ENCODE data around the gene CHRND. TPM values are rescaled to one million over a fixed set of nuclear protein-coding genes. Genes with fewer than 3 reads are reported as not detected.
A peak's percentile ranks its signal among the peaks of the same experiment; 100 is the strongest.

CHRND gene
- polyA plus RNA-seq, 3 donors, result not detected

DNA sequence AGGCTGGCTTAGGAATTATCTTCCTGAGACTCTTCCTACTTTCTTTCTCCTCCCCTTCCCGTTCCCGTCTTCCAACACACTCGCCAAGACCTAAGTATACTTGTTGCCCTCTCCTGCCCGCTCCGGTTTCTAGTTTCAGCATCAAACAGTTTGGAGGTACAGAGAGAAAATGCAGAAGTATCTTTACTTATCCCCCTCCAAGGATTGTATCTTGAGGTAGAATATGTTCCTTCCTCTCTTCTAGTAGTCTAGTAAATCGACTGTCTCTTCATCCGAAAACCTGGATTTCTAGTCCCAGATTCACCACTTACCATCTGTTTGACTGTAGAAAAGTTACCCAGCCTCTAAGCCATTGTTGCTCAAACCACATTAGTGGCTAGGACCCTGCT is 25.3 kb downstream of the CHRND start:
- H3K9me3 Mint-ChIP-seq, result no peaks in the 10 kb centered on the region
- Histone ChIP-seq H3K36me3 (replicated peaks in 1 of 2; ENCODE audit: control insufficient read depth in 1 of 2, insufficient read depth in 2 of 2, low read length in 2 of 2) (peaks cover 3 to 41% of the 10 kb centered on the region in 2 donors), H3K79me2 (ENCODE audit: insufficient read depth, low read length) (peaks cover 86% of the 10 kb centered on the region), H2AFZ (ENCODE audit: insufficient read depth, low read depth, low read length, poor library complexity, severe bottlenecking) (peak overlapping the region; percentile 88), H3K4me3 (replicated peaks in 1 of 3; ENCODE audit: low read depth in 2 of 3, low read length in 3 of 3) (peak overlapping the region; percentile 64 to 88 (median 74)), H3K27ac (ENCODE audit: low read depth in 1 of 2, low read length in 2 of 2) (peak overlapping the region; percentile 94), H3K9ac (ENCODE audit: insufficient read depth, low read length, poor library complexity, severe bottlenecking) (peak overlapping the region; percentile 97), H3K27me3 (ENCODE audit: control insufficient read depth in 2 of 2, insufficient read depth in 2 of 2, low read length in 2 of 2) (no peaks in the 10 kb centered on the region), H4K20me1 (ENCODE audit: insufficient read depth, low read length) (peaks cover 63% of the 10 kb centered on the region), H3K4me2 (replicated peaks; ENCODE audit: extremely low read depth, low read length, poor library complexity, severe bottlenecking) (peak overlapping the region; percentile 94), H3K4me1 (ENCODE audit: control insufficient read depth in 1 of 2, insufficient read depth in 2 of 2, low read length in 2 of 2) (peaks cover 40 to 55% of the 10 kb centered on the region in 2 donors), H3K9me3 (replicated peaks in 1 of 2; ENCODE audit: control insufficient read depth in 1 of 2, insufficient read depth in 1 of 2, low read length in 2 of 2) (no peaks in the 10 kb centered on the region)
- no CpG with 5 or more reads among the region's 7 CpGs for WGBS (ENCODE audit: insufficient coverage)
- TF ChIP-seq, protein P1, sequence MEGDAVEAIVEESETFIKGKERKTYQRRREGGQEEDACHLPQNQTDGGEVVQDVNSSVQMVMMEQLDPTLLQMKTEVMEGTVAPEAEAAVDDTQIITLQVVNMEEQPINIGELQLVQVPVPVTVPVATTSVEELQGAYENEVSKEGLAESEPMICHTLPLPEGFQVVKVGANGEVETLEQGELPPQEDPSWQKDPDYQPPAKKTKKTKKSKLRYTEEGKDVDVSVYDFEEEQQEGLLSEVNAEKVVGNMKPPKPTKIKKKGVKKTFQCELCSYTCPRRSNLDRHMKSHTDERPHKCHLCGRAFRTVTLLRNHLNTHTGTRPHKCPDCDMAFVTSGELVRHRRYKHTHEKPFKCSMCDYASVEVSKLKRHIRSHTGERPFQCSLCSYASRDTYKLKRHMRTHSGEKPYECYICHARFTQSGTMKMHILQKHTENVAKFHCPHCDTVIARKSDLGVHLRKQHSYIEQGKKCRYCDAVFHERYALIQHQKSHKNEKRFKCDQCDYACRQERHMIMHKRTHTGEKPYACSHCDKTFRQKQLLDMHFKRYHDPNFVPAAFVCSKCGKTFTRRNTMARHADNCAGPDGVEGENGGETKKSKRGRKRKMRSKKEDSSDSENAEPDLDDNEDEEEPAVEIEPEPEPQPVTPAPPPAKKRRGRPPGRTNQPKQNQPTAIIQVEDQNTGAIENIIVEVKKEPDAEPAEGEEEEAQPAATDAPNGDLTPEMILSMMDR (IDR thresholded peaks at IDR 0.05), result no peak
- peaks cover 26 to 52% of the 10 kb centered on the region in 2 donors for H3K36me3 Mint-ChIP-seq
- H3K4me1 Mint-ChIP-seq, result peaks cover 65% of the 10 kb centered on the region
- peak overlapping the region; percentile 96 to 97 for H3K4me3 Mint-ChIP-seq
- intact Hi-C loops (cut with micrococcal nuclease), result loop anchor here (2.0 to 10.0 kb wide), 3 partner anchors 144 to 1086 kb away; partner anchors contain the start of genes GIGYF2 (in 2 of the 2) and NCL (in 1 of the 2)
- peak in 2 of 3 donors; percentile 5 to 30 for DNase-seq
- peaks cover 0 to 1% (median 0%) of the 10 kb centered on the region in 3 donors for H3K27me3 Mint-ChIP-seq (ENCODE audit: low read depth in 3 of 3)
- H3K27ac Mint-ChIP-seq, result peak overlapping the region; percentile 95 to 98 (median 96)

DNA sequence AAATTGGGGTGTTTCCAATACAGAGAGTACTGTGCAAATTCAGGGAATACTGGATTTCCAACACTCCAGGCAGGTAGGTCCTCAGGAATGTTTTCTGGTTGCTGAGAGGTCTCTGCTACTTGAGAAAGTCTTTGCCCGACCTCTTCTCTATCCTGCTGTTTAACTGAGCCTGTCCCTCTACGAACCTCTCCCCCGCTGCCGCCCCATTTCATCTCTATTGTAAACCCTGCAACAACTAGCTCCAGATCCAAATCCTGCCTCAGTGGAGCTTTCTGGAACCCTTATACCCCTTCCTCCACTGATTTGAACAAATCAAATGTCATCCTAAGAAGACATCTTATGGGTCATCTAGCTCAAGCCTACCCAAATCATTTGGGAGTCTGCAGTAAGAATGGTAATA is 25.8 kb downstream of the CHRND start:
- H3K27me3 Mint-ChIP-seq (ENCODE audit: low read depth in 3 of 3), result peaks cover 0 to 1% (median 0%) of the 10 kb centered on the region in 3 donors
- H3K27ac Mint-ChIP-seq, result peak overlapping the region in 6 of 7 donors; percentile 26 to 98 (median 96)
- H4K20me1 ChIP-seq (ENCODE audit: insufficient read depth, low read length), result peaks cover 63% of the 10 kb centered on the region
- H3K27ac ChIP-seq (ENCODE audit: low read depth in 1 of 2, low read length in 2 of 2), result peak overlapping the region in 1 of 2 donors; percentile 94
- peak overlapping the region; percentile 96 to 97 for H3K4me3 Mint-ChIP-seq
- peaks cover 60% of the 10 kb centered on the region for H3K4me1 Mint-ChIP-seq
- peak overlapping the region; percentile 97 for H3K9ac ChIP-seq (ENCODE audit: insufficient read depth, low read length, poor library complexity, severe bottlenecking)
- H3K36me3 ChIP-seq (replicated peaks in 1 of 2; ENCODE audit: control insufficient read depth in 1 of 2, insufficient read depth in 2 of 2, low read length in 2 of 2), result peaks cover 8 to 43% of the 10 kb centered on the region in 2 donors
- H3K4me3 ChIP-seq (replicated peaks in 1 of 3; ENCODE audit: low read depth in 2 of 3, low read length in 3 of 3), result peak overlapping the region in 2 of 3 experiments; percentile 64 to 88
- TF ChIP-seq, protein P1 (IDR thresholded peaks at IDR 0.05), result no peak
- H3K4me2 ChIP-seq (replicated peaks; ENCODE audit: extremely low read depth, low read length, poor library complexity, severe bottlenecking), result peak overlapping the region; percentile 94
- peaks cover 29 to 54% of the 10 kb centered on the region in 2 donors for H3K36me3 Mint-ChIP-seq
- H3K79me2 ChIP-seq (ENCODE audit: insufficient read depth, low read length), result peaks cover 86% of the 10 kb centered on the region
- 100% methylated on average over 4 of the region's 4 CpGs for WGBS (ENCODE audit: insufficient coverage)
- intact Hi-C loops (cut with micrococcal nuclease), result loop anchor here (2.0 to 10.0 kb wide), 3 partner anchors 143 to 1087 kb away; partner anchors contain the start of genes GIGYF2 (in 2 of the 2) and NCL (in 1 of the 2)
- no peak overlapping the region for H2AFZ ChIP-seq (ENCODE audit: insufficient read depth, low read depth, low read length, poor library complexity, severe bottlenecking)
- peaks cover 34 to 50% of the 10 kb centered on the region in 2 donors for H3K4me1 ChIP-seq (ENCODE audit: control insufficient read depth in 1 of 2, insufficient read depth in 2 of 2, low read length in 2 of 2)
- no peaks in the 10 kb centered on the region for H3K27me3 ChIP-seq (ENCODE audit: control insufficient read depth in 2 of 2, insufficient read depth in 2 of 2, low read length in 2 of 2)
- no peak for DNase-seq
- no peaks in the 10 kb centered on the region for H3K9me3 ChIP-seq (replicated peaks in 1 of 2; ENCODE audit: control insufficient read depth in 1 of 2, insufficient read depth in 1 of 2, low read length in 2 of 2)
- H3K9me3 Mint-ChIP-seq, result no peaks in the 10 kb centered on the region
